ENCODE measurements around the gene PLEKHO2.

GRCh38 chr15:64847448-64847847, 5.7 kb downstream of the PLEKHO2 start:
- TF ChIP-seq, protein P1, sequence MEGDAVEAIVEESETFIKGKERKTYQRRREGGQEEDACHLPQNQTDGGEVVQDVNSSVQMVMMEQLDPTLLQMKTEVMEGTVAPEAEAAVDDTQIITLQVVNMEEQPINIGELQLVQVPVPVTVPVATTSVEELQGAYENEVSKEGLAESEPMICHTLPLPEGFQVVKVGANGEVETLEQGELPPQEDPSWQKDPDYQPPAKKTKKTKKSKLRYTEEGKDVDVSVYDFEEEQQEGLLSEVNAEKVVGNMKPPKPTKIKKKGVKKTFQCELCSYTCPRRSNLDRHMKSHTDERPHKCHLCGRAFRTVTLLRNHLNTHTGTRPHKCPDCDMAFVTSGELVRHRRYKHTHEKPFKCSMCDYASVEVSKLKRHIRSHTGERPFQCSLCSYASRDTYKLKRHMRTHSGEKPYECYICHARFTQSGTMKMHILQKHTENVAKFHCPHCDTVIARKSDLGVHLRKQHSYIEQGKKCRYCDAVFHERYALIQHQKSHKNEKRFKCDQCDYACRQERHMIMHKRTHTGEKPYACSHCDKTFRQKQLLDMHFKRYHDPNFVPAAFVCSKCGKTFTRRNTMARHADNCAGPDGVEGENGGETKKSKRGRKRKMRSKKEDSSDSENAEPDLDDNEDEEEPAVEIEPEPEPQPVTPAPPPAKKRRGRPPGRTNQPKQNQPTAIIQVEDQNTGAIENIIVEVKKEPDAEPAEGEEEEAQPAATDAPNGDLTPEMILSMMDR (conservative IDR thresholded peaks at IDR 0.05), result no peak
- no peak for TF ChIP-seq EZH2 (IDR thresholded peaks at IDR 0.05; ENCODE audit: low read depth)

Measured in PC-9 (cell line).